ENCODE data around the gene RAB5A.
"Not testable (repeated sequence)": the region's sequence is repeated elsewhere in the genome, so short reads cannot be mapped to it uniquely, and the experiment has no call there.

Gene RAB5A

DNA sequence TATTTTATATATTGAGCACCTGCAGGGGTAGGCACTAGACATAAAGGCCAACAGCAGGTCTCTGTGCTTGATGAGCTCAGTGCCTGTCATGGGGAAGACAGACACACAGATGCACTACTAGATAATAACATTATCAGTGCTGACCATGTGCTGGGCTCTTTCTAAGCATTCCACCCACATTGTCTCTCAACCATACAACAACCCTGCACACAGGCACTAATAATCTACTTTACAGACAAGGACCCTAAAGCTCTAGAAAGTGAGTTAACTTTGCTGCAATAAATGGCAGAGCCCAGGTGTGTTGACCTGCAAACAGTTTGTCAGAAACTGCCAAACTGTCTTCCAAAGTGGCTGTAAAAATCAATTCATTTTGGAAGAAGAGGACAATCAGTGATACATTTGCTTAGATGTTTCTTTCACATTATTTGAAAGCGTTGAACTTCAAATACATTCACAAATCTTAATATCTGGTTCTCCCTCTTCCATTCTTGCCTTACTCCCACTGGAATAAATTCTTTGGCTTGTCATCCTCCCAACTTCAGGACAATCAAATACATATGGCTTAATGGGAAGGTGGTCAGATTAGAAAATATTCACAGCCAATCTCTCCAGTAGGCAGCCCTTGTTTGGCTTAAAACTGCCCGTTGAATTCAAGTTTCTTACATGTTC lies 76.2 kb downstream of the RAB5A start:
- Mint-ChIP-seq H3K4me1 (ENCODE audit: low read depth) (peaks cover 11% of the 10 kb centered on the region), H3K27ac (no peak overlapping the region), H3K9me3 (no peaks in the 10 kb centered on the region), H3K4me3 (no peak overlapping the region), H3K27me3 (no peaks in the 10 kb centered on the region), H3K36me3 (ENCODE audit: low read depth) (no peaks in the 10 kb centered on the region)
- intact Hi-C loops (cut with micrococcal nuclease), result no loop called here

GRCh38 chr3:20023623-20024405 lies 76.9 kb downstream of the RAB5A start:
- no peaks in the 10 kb centered on the region for H3K27me3 Mint-ChIP-seq
- no peak overlapping the region for H3K27ac Mint-ChIP-seq
- H3K36me3 Mint-ChIP-seq (ENCODE audit: low read depth), result no peaks in the 10 kb centered on the region
- no peak overlapping the region for H3K4me3 Mint-ChIP-seq
- intact Hi-C loops (cut with micrococcal nuclease), result no loop called here
- H3K4me1 Mint-ChIP-seq (ENCODE audit: low read depth), result peaks cover 11% of the 10 kb centered on the region
- no peaks in the 10 kb centered on the region for H3K9me3 Mint-ChIP-seq

DNA sequence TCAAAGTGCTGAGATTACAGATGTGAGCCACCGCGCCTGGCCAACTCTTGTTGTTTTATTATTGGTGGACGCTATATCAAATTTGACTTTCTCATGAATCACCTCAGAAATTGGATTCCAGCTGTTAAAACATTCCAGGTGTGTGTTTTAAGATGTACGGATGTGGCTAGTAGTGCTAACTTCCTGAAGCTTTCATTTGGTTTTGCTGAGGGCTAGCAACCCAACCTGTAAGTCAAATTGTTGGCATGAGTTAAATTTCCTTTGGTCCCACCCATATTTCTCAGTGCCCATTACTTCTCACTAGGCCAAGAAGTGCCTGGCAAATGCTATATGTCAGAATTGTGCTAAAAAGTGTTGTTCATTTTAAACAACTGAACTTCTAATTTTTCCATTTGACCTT lies 80.2 kb downstream of the RAB5A start:
- Mint-ChIP-seq H3K27me3 (no peaks in the 10 kb centered on the region), H3K27ac (no peak overlapping the region), H3K4me1 (ENCODE audit: low read depth) (peaks cover 11% of the 10 kb centered on the region), H3K9me3 (no peaks in the 10 kb centered on the region), H3K36me3 (ENCODE audit: low read depth) (no peaks in the 10 kb centered on the region), H3K4me3 (no peak overlapping the region)
- intact Hi-C loops (cut with micrococcal nuclease), result no loop called here

- intact Hi-C loops (cut with micrococcal nuclease), result no loop called here
- H3K27ac Mint-ChIP-seq, result no peak overlapping the region
- no peaks in the 10 kb centered on the region for H3K9me3 Mint-ChIP-seq
- H3K27me3 Mint-ChIP-seq, result no peaks in the 10 kb centered on the region
- H3K4me1 Mint-ChIP-seq (ENCODE audit: low read depth), result peaks cover 5% of the 10 kb centered on the region
- H3K4me3 Mint-ChIP-seq, result no peak overlapping the region
- H3K36me3 Mint-ChIP-seq (ENCODE audit: low read depth), result no peaks in the 10 kb centered on the region
Measured at GRCh38 chr3:20028905-20029331, 82.0 kb downstream of the RAB5A start.

- H3K36me3 Mint-ChIP-seq (ENCODE audit: low read depth); H3K9me3 Mint-ChIP-seq; H3K27me3 Mint-ChIP-seq; H3K4me3 Mint-ChIP-seq; H3K27ac Mint-ChIP-seq; H3K4me1 Mint-ChIP-seq (ENCODE audit: low read depth): not testable (repeated sequence)
- intact Hi-C loops (cut with micrococcal nuclease), result loop anchor here (10.0 kb wide), 1 partner anchor 147 kb away; no protein-coding TSS in a partner anchor
Measured at GRCh38 chr3:20031939-20032338, 85.0 kb downstream of the RAB5A start.

Data from dendritic cell treated with granulocyte-macrophage colony-stimulating factor and Interleukin-4, amounts not matched to agents 40 ng/mL and 50 ng/mL, for 4 days (primary cell).